ENCODE data around the gene RPH3AL.

GRCh38 chr17:178292-179065 is 174.1 kb downstream of the RPH3AL start:
- TF ChIP-seq CTCF (IDR thresholded peaks at IDR 0.05): no peak
- no peak for TF ChIP-seq POLR2A (IDR thresholded peaks at IDR 0.05)

All from prostate gland (tissue), 2 donors.